Fibroblast of villous mesenchyme (primary cell): ENCODE results near the gene CHST12. TPM values are rescaled to one million over a fixed set of nuclear protein-coding genes. Genes with fewer than 3 reads are reported as not detected.
A peak's percentile ranks its signal among the peaks of the same experiment; 100 is the strongest.
"Not testable (repeated sequence)": the region's sequence is repeated elsewhere in the genome, so short reads cannot be mapped to it uniquely, and the experiment has no call there.

Source experiments
- DNase-seq: peaks from one replicate; pipeline ENCODE4 v3.0.0-alpha.2; 2010; ENCODE audit warnings: low read depth
- H3K4me3 ChIP-seq: 2 replicates; pipeline ENCODE4 v1.5.1; 2011; ENCODE audit warnings: low read depth, mild to moderate bottlenecking, low read length
- total RNA-seq: library from RNA; depleted of rRNA; stranded (reverse); fragments of >200 nt; gene quantifications from 2 replicates; pipeline ENCODE4 v1.2.3, GENCODE V29; 2012
- TF ChIP-seq, protein P1 (sequence below): IDR thresholded peaks from 2 replicates; pipeline ENCODE4 v1.5.1; 2012; ENCODE audit warnings: low read depth, mild to moderate bottlenecking, low read length; ENCODE audit not compliant: insufficient read depth

CHST12 gene
- total RNA-seq, 1 donor, result 3.5 TPM

DNA sequence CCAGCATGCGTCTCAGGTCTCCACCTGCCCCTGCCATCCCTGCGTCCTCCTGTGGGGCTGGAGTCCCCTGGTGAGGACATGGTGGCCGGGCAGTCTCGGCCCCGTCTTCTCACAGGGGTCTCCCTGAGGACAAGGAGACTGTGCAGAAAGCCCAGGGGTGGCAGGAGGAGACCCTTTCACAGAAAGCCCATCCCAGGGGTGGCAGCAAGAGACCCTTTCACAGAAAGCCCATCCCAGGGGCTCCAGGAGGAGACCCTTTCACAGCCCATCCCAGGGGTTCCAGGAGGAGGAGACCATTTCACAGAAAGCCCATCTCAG lies 14.8 kb upstream of the CHST12 start:
- DNase-seq, result no peak
- TF ChIP-seq, protein P1, sequence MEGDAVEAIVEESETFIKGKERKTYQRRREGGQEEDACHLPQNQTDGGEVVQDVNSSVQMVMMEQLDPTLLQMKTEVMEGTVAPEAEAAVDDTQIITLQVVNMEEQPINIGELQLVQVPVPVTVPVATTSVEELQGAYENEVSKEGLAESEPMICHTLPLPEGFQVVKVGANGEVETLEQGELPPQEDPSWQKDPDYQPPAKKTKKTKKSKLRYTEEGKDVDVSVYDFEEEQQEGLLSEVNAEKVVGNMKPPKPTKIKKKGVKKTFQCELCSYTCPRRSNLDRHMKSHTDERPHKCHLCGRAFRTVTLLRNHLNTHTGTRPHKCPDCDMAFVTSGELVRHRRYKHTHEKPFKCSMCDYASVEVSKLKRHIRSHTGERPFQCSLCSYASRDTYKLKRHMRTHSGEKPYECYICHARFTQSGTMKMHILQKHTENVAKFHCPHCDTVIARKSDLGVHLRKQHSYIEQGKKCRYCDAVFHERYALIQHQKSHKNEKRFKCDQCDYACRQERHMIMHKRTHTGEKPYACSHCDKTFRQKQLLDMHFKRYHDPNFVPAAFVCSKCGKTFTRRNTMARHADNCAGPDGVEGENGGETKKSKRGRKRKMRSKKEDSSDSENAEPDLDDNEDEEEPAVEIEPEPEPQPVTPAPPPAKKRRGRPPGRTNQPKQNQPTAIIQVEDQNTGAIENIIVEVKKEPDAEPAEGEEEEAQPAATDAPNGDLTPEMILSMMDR, result no peak
- no peak overlapping the region for H3K4me3 ChIP-seq

DNA sequence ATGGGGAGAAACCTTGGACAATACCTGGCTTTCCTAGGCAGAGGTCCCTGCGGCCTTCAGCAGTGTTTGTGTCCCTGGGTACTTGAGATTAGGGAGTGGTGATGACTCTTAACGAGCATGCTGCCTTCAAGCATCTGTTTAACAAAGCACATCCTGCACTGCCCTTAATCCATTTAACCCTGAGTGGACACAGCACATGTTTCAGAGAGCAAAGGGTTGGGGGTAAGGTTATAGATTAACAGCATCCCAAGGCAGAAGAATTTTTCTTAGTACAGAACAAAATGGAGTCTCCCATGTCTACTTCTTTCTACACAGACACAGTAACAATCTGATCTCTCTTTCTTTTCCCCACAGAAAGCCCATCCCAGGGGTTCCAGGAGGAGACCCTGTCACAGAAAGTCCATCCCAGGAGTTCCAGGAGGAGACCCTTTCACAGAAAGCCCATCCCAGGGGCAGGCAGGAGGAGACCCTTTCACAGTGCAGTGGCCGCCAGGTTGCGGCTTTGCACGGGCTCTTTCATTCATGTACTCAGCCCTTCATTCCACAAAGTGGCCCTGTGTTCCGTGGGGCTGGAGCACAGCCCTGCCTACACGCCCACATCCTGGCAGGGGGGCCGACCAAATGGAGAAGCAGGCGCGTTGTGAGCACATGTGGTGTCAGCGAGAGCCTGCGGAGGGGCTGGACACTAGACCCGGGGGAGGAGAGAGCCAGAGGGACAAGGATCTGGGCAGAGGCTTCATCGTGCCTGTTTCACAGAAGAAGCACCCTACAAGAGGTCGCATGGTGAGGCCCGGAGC lies 13.2 kb upstream of the CHST12 start:
- not testable (repeated sequence) for H3K4me3 ChIP-seq
- peak; percentile 49 for DNase-seq

DNA sequence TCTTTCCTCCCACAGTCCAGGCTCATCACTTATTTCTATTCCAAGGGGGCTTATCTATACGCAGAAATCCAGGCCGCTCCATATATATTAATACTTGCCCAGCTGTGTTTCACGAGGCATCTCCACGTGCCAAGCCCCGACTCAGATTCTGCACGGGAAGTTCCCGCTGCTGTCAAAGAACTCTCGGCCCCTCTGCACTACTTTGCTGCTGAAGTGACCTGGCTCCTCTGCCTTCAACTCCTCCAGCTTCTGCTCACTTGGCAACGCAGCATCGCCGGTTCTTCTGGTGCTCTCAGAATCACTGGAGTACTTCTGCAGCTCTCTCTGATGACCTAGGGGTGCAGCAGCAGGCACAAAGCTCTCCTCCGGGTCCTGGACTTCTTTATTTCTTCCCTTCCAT lies 9.7 kb upstream of the CHST12 start:
- TF ChIP-seq, protein P1, result no peak
- no peak overlapping the region for H3K4me3 ChIP-seq
- no peak for DNase-seq

DNA sequence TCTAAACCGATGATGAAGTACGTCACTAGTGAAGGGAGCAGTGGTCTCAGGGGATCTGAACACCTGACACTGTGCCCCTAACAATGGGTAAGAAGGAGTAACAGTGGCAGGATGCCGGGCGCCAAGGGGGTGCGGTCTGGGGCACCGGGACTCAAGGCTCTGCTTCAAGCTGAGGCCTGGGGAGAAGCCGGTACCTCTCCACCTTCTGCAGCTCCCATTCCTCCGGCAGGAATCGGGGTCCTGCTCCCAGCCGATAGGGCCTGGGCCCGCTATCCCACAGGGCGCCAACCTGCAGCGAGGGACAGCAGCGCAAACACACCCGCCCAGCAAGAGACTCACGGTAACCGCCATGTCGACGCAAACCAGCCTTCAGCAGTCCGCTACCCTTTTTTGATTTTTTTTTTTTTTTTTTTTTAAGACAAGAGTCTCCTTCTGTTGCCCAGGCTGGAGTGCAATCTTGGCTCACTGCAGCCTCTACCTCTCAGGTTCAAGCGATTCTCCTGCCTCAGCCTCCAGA lies 8.8 kb upstream of the CHST12 start:
- H3K4me3 ChIP-seq, result no peak overlapping the region
- TF ChIP-seq, protein P1, result no peak
- no peak for DNase-seq

DNA sequence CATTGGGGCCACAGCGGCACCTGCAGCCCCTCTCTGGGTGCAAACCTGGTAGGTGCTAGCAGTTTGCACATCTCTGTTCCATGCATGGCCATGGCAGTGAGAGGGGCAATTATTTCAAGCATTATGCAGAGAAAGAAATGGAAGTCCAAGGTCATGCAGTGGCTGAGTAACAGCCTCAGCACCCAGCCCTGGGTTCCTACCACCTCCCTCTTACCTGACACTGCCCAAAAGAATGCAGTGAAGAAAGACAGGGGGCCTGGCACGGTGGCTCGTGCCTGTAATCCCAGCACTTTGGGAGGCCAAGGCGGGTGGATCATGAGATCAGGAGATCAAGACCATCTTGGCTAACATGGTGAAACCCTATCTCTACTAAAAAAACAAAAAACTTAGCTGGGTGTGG lies 4.9 kb upstream of the CHST12 start:
- TF ChIP-seq, protein P1, result no peak
- no peak overlapping the region for H3K4me3 ChIP-seq
- no peak for DNase-seq

DNA sequence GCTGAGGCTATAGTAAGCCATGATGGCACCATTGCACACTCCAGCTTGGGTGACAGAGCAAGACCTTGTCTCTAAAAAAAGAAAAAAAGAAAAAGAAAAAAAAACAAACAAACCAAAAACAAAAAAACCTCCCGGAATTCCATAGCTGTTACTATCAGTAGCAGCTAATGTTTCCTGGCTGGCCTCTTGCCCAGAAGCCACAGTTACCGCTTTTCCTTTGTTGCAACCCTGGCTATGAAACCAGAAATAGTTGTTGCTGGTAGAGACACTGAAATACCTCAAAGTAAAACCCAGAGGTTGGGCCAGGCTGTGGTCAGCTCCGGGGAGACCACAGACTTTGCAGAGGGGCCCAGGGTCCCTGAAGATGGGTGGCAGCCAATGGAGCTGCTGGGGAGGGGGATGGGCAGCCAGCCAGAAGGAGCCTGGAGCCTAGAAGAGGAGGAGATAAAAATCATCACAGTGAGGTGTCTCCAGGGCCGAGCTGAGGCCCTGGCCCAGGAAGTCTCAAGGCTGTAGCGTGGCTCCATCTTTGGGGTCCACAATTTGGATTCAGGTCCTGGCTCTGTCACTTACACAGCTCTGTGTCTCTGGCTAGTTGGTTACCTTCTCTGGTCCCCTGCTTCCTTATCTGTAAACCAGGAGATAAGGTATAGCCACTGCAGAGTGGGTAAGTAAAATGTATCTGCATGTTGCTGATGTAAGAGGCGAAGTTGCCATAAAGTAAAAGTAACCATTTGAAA lies 3.4 kb upstream of the CHST12 start:
- DNase-seq, result peak; percentile 95

DNA sequence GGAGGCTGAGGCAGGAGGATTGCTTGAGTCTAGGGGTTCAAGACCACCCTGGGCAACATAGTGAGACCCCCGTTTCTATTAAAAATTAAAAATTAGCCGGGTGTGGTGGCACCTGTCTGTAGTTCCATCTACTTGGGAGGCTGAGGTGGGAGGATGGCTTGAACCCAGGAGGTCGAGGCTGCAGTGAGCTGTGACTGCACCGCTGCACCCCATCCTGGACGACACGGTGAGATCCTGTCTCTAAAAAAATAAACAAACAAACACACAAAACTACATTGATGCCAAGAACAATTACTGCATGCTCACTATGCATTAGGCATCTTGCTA lies 761 bp upstream of the CHST12 start:
- TF ChIP-seq, protein P1, result no peak
- no peak for DNase-seq

More for the DNA sequence above, 3.4 kb upstream of the CHST12 start:
- no peak overlapping the region for H3K4me3 ChIP-seq
- TF ChIP-seq, protein P1, result no peak

More for the DNA sequence above, 761 bp upstream of the CHST12 start:
- peak overlapping the region; percentile 83 for H3K4me3 ChIP-seq
